DND-41 (cell line): ENCODE data around the gene PNO1.

ENCODE experiments used
- CTCF ChIP-seq: IDR thresholded peaks from 2 replicates; pipeline ENCODE4 v1.5.1; 2012; ENCODE audit warnings: borderline replicate concordance, low read length, moderate library complexity, mild to moderate bottlenecking; ENCODE audit not compliant: poor library complexity, severe bottlenecking; ENCODE audit errors: extremely low read depth
- EZH2 ChIP-seq: IDR thresholded peaks from 3 replicates; pipeline ENCODE4 v1.6.1; 2012; ENCODE audit warnings: borderline replicate concordance, low read depth, mild to moderate bottlenecking, moderate library complexity, low read length, inconsistent platforms; ENCODE audit not compliant: severe bottlenecking

DNA sequence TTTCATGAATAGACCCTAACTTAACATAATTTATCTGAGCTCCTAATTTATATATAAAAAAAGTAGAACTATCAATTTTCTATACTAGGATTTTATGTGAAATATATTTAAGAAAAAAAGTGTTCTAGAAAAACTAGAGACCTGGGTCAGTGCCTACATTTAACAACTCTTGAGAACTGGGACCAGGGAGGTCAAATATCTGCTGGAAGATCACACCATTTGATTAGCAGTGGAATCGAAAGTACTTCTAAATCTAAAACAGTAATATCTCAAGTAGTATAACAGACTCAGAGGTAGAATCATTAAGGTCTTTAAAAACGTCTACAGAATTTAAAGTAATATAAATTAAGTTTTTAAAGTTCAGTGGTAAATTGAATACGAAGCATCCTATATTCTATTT lies 60.0 kb downstream of the PNO1 start:
- TF ChIP-seq EZH2 (no peak), CTCF (no peak)
